Calu3 (cell line): ENCODE results near the gene HGFAC. TPM values are rescaled to one million over a fixed set of nuclear protein-coding genes. Genes with fewer than 3 reads are reported as not detected.

Experiments
- BruUV-seq: library from RNA; stranded (reverse); fragments of 400-500 nt; replicated peaks from 2 replicates; lab custom pipeline; 2021; lab: Mats Ljungman, UMichigan
- CTCF ChIA-PET: fragments of 300-600 bp; sonication (Branson Sonifier 250); formaldehyde crosslinking; loops from one replicate; lab custom pipeline; 2022; ENCODE audit warnings: antibody characterized with exemption; lab: Charles Lee
- DNase-seq: peaks from one replicate; pipeline ENCODE4 v3.0.0; 2022
- H3K27ac Mint-ChIP-seq: one replicate; pipeline ENCODE4 v1.8.0; 2022; ENCODE audit warnings: mixed read lengths; ENCODE audit not compliant: unreplicated experiment
- H3K27me3 Mint-ChIP-seq: one replicate; pipeline ENCODE4 v1.8.0; 2022; ENCODE audit warnings: mixed read lengths; ENCODE audit not compliant: unreplicated experiment
- H3K36me3 Mint-ChIP-seq: one replicate; pipeline ENCODE4 v1.8.0; 2022; ENCODE audit warnings: mild to moderate bottlenecking, moderate library complexity, mixed read lengths; ENCODE audit not compliant: insufficient read depth, unreplicated experiment
- H3K4me1 Mint-ChIP-seq: one replicate; pipeline ENCODE4 v1.8.0; 2022; ENCODE audit warnings: mild to moderate bottlenecking, low read depth, mixed read lengths; ENCODE audit not compliant: unreplicated experiment
- H3K4me3 Mint-ChIP-seq: one replicate; pipeline ENCODE4 v1.8.0; 2022; ENCODE audit warnings: mild to moderate bottlenecking, low read depth, moderate library complexity, mixed read lengths; ENCODE audit not compliant: unreplicated experiment
- H3K9me3 Mint-ChIP-seq: one replicate; pipeline ENCODE4 v1.8.0; 2022; ENCODE audit warnings: low read depth, mixed read lengths; ENCODE audit not compliant: unreplicated experiment
- CTCF ChIP-seq: fragments of 200-600 bp; IDR thresholded peaks from one replicate; pipeline ENCODE4 v1.8.0; 2022; ENCODE audit warnings: antibody characterized with exemption; ENCODE audit not compliant: unreplicated experiment
- intact Hi-C: fragments of 100-400 bp; cut with micrococcal nuclease; formaldehyde crosslinking; loops from one replicate; pipeline ENCODE4 v1.10.0; 2022; ENCODE audit not compliant: unreplicated experiment
- total RNA-seq: library from RNA; stranded (reverse); gene quantifications from 2 replicates; pipeline ENCODE4 v1.2.3, GENCODE V29; 2022

HGFAC gene
- total RNA-seq, 1 experiment from 2014 or later, result not detected

- CTCF ChIA-PET, result no interaction called here
- TF ChIP-seq CTCF, result no peak
- peaks cover 3% of the 10 kb centered on the region for H3K4me1 Mint-ChIP-seq
- H3K27ac Mint-ChIP-seq, result no peak overlapping the region
- H3K4me3 Mint-ChIP-seq, result no peak overlapping the region
- H3K36me3 Mint-ChIP-seq, result peaks cover 16% of the 10 kb centered on the region
- BruUV-seq, result no TSS peak
- DNase-seq, result no peak
- H3K27me3 Mint-ChIP-seq, result no peaks in the 10 kb centered on the region
- intact Hi-C loops, result no loop called here
- no peaks in the 10 kb centered on the region for H3K9me3 Mint-ChIP-seq
Measured at GRCh38 chr4:3493720-3494461, 52.1 kb downstream of the HGFAC start.

- no peaks in the 10 kb centered on the region for H3K9me3 Mint-ChIP-seq
- TF ChIP-seq CTCF, result no peak
- no peak overlapping the region for H3K4me3 Mint-ChIP-seq
- BruUV-seq, result no TSS peak
- intact Hi-C loops, result no loop called here
- H3K27ac Mint-ChIP-seq, result no peak overlapping the region
- DNase-seq, result no peak
- CTCF ChIA-PET, result no interaction called here
- H3K4me1 Mint-ChIP-seq, result no peaks in the 10 kb centered on the region
- no peaks in the 10 kb centered on the region for H3K27me3 Mint-ChIP-seq
- H3K36me3 Mint-ChIP-seq, result peaks cover 13% of the 10 kb centered on the region
Measured at GRCh38 chr4:3494462-3494871, 52.7 kb downstream of the HGFAC start.

GRCh38 chr4:3495204-3495975 lies 53.6 kb downstream of the HGFAC start:
- no peaks in the 10 kb centered on the region for H3K27me3 Mint-ChIP-seq
- no peaks in the 10 kb centered on the region for H3K4me1 Mint-ChIP-seq
- no peak overlapping the region for H3K27ac Mint-ChIP-seq
- TF ChIP-seq CTCF, result no peak
- no peak for DNase-seq
- no TSS peak for BruUV-seq
- H3K36me3 Mint-ChIP-seq, result peaks cover 13% of the 10 kb centered on the region
- intact Hi-C loops, result no loop called here
- CTCF ChIA-PET, result no interaction called here
- H3K4me3 Mint-ChIP-seq, result no peak overlapping the region
- H3K9me3 Mint-ChIP-seq, result no peaks in the 10 kb centered on the region

GRCh38 chr4:3496021-3496420 lies 54.3 kb downstream of the HGFAC start:
- DNase-seq, result no peak
- Mint-ChIP-seq H3K4me3 (no peak overlapping the region), H3K36me3 (peaks cover 13% of the 10 kb centered on the region), H3K4me1 (no peaks in the 10 kb centered on the region), H3K27ac (no peak overlapping the region), H3K9me3 (no peaks in the 10 kb centered on the region), H3K27me3 (no peaks in the 10 kb centered on the region)
- CTCF ChIA-PET, result no interaction called here
- no TSS peak for BruUV-seq
- TF ChIP-seq CTCF, result no peak
- intact Hi-C loops, result no loop called here
